Karpas-422 (cell line): ENCODE data around the gene ZFR2. TPM values are rescaled to one million over a fixed set of nuclear protein-coding genes. Genes with fewer than 3 reads are reported as not detected.
A peak's percentile ranks its signal among the peaks of the same experiment; 100 is the strongest.

Source experiments
- DNase-seq: peaks from one replicate; pipeline ENCODE4 v3.0.0-alpha.2; 2015
- H2AFZ ChIP-seq: fragments of 200-600 bp; sonication (generic); 2 replicates; pipeline ENCODE4 v1.6.1; 2014; ENCODE audit warnings: antibody characterized with exemption, low read length, mixed read lengths
- H3K27ac ChIP-seq: fragments of 200-600 bp; sonication (generic); 2 replicates; pipeline ENCODE4 v1.5.1; 2014; ENCODE audit warnings: mild to moderate bottlenecking, low read length, moderate library complexity
- H3K27me3 ChIP-seq: fragments of 200-600 bp; sonication (generic); 2 replicates; pipeline ENCODE4 v1.6.1; 2014; ENCODE audit warnings: low read length, mixed read lengths
- H3K36me3 ChIP-seq: fragments of 200-600 bp; sonication (generic); 2 replicates; pipeline ENCODE4 v1.6.1; 2014; ENCODE audit warnings: low read length, mixed read lengths; ENCODE audit not compliant: insufficient read depth
- H3K4me1 ChIP-seq: fragments of 200-600 bp; sonication (generic); 2 replicates; pipeline ENCODE4 v1.6.1; 2014; ENCODE audit warnings: mild to moderate bottlenecking, low read length, mixed read lengths
- H3K4me2 ChIP-seq: fragments of 200-600 bp; sonication (generic); 2 replicates; pipeline ENCODE4 v1.6.1; 2014; ENCODE audit warnings: low read length, low read depth, mild to moderate bottlenecking; ENCODE audit not compliant: poor library complexity, severe bottlenecking
- H3K4me3 ChIP-seq: fragments of 200-600 bp; sonication (generic); 2 replicates; pipeline ENCODE4 v1.5.1; 2014; ENCODE audit warnings: mild to moderate bottlenecking, antibody characterized with exemption, low read length, mixed read lengths
- H3K79me2 ChIP-seq: fragments of 200-600 bp; sonication (generic); 2 replicates; pipeline ENCODE4 v1.6.1; 2014; ENCODE audit warnings: mild to moderate bottlenecking, low read length, mixed read lengths
- H3K9ac ChIP-seq: fragments of 200-600 bp; sonication (generic); 2 replicates; pipeline ENCODE4 v1.6.0; 2014; ENCODE audit warnings: low read length
- H3K9me2 ChIP-seq: fragments of 200-600 bp; sonication (generic), shearing (Covaris generic); replicated peaks from 2 replicates; pipeline ENCODE4 v1.6.0; 2014; ENCODE audit warnings: mild to moderate bottlenecking, low read length, moderate library complexity; ENCODE audit not compliant: insufficient read depth
- H3K9me3 ChIP-seq: fragments of 300-700, 200-600 bp; sonication (generic); 2 replicates; pipeline ENCODE4 v1.6.1; 2014; ENCODE audit warnings: low read length, mixed read lengths
- H4K20me1 ChIP-seq: fragments of 200-600 bp; sonication (generic); 2 replicates; pipeline ENCODE4 v1.6.1; 2014; ENCODE audit warnings: mild to moderate bottlenecking, antibody characterized with exemption, low read length, low read depth; ENCODE audit not compliant: insufficient read depth
- total RNA-seq: library from RNA; depleted of rRNA; stranded (reverse); fragments of >200 nt; shearing (Covaris generic); gene quantifications from 2 replicates; pipeline ENCODE4 v1.2.3, GENCODE V29; 2014; ENCODE audit warnings: low replicate concordance; rRNA removed

Gene ZFR2
- not detected in 2 replicates for total RNA-seq

DNA sequence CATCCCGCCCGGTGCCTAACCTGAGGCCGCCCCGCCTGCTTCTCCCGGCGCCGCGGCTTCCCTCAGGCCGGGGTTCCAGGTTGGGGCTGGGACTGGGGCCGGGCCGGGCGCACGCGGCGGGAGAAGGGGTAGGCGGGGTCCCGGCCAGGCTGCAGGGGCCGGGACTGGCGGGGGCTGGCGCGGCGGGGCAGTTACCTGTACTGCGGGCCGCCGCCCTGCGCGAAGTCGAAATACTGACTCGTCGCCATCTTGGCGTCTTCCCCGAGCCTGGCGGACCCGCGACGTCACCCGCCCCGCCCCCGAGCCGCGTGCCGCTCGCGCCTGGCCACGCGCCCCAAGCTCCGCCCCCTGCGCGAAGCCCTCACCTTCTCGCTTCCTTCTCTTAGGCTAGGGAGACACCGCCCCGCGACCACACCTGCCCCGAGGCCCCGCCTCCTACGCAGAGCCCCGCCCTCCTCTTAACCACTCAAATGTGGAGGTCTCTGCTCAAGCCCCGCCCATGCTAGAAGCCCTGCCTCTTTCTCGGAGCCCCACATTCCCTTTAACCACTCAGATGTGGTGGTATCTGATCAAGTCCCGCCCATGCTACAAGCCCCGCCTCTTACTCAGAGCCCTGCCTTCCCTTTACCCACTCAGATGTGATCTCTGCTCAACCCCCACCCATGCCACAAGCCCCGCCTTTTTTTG, at the start of gene ZFR2:
ZFR2 (minus strand) TSS at position 269 of the 687 bp plus-strand sequence; CDS start at position 248, 21 bp downstream.
- H3K79me2 ChIP-seq: no peaks in the 10 kb centered on the region
- H2AFZ ChIP-seq: no peak within 1 kb of the TSS
- H4K20me1 ChIP-seq: no peaks in the 10 kb centered on the region
- no peak within 1 kb of the TSS for H3K27ac ChIP-seq
- no peak within 1 kb of the TSS for H3K4me3 ChIP-seq
- H3K9ac ChIP-seq: no peak within 1 kb of the TSS
- no peaks in the 10 kb centered on the region for H3K4me1 ChIP-seq
- H3K27me3 ChIP-seq: no peaks in the 10 kb centered on the region
- no peak within 1 kb of the TSS for H3K4me2 ChIP-seq
- DNase-seq: peak; percentile 48
- H3K36me3 ChIP-seq: no peaks in the 10 kb centered on the region
- no peaks in the 10 kb centered on the region for H3K9me2 ChIP-seq
- no peaks in the 10 kb centered on the region for H3K9me3 ChIP-seq

DNA sequence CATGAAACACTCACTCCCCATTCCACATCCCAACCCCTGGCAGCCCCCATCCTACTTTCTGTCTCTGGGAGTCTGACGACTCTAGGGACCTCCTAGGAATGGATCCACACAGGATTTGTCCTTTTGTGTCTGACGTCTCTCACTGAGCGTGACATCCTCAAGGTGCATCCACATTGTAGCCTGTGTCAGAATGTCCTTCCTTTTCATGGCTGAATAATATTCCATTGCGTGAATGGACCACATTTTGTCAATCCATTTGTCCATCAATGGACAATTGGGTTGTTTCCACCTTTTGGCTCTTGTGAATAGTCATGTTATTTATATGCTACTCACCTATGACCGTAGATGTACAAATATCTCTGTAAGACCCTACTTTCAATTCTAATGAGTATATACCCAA, 47.2 kb upstream of the ZFR2 start:
- Histone ChIP-seq H2AFZ (no peak overlapping the region), H3K9me3 (no peaks in the 10 kb centered on the region), H3K9ac (no peak overlapping the region), H4K20me1 (no peaks in the 10 kb centered on the region), H3K4me1 (no peaks in the 10 kb centered on the region), H3K36me3 (no peaks in the 10 kb centered on the region), H3K27ac (no peak overlapping the region), H3K4me3 (no peak overlapping the region), H3K9me2 (no peaks in the 10 kb centered on the region), H3K79me2 (no peaks in the 10 kb centered on the region), H3K4me2 (no peak overlapping the region), H3K27me3 (no peaks in the 10 kb centered on the region)
- DNase-seq: no peak

DNA sequence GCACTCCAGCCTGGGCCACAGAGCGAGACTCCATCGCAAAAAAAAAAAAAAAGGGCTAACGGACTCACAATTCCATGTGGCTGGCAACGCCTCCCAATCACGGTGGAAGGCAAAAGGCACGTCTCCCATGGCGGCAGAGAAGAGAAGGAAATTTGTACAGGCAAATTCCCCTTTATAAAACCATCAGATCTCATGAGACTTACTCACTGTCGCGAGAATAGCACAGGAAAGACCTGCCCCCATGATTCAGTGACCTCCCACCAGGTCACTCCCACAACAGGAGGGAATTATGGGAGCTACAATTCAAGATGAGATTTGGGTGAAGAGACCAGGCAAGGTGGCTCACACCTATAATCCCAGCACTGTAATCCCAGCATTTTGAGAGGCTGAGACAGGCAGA, 45.4 kb upstream of the ZFR2 start:
- DNase-seq: peak; percentile 42
- no peak overlapping the region for H3K4me2 ChIP-seq

DNA sequence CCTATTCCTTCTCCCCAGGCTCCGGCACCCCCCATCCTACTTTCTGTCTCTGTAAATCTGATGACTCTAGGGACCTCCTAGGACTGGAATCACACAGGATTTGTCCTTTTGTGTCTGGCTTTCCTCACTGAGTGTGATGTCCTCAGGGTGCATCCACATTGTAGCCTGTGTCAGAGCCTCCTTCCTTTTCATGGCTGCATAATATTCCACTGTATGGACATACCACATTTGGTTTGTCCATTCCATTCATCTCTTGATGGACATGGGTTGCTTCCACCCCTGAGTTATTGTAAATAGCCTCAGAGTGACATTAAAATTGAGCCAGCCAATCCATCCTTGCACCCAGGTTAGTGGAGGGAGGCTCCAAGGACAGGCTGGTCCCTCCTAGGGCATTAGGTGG, 41.3 kb upstream of the ZFR2 start:
- no peaks in the 10 kb centered on the region for H3K79me2 ChIP-seq
- H3K4me2 ChIP-seq: no peak overlapping the region
- no peak overlapping the region for H3K27ac ChIP-seq
- peaks cover 7% of the 10 kb centered on the region; the same call in 1 of the 2 replicates for H3K9me3 ChIP-seq
- no peaks in the 10 kb centered on the region for H3K36me3 ChIP-seq
- H3K27me3 ChIP-seq: no peaks in the 10 kb centered on the region
- H2AFZ ChIP-seq: no peak overlapping the region
- H3K9me2 ChIP-seq: no peaks in the 10 kb centered on the region
- no peak for DNase-seq
- no peaks in the 10 kb centered on the region for H4K20me1 ChIP-seq
- no peak overlapping the region for H3K9ac ChIP-seq
- no peaks in the 10 kb centered on the region for H3K4me1 ChIP-seq
- H3K4me3 ChIP-seq: no peak overlapping the region

More for the DNA sequence above, 45.4 kb upstream of the ZFR2 start:
- H3K4me1 ChIP-seq: no peaks in the 10 kb centered on the region
- H3K36me3 ChIP-seq: no peaks in the 10 kb centered on the region
- no peak overlapping the region for H3K4me3 ChIP-seq
- no peaks in the 10 kb centered on the region for H3K9me2 ChIP-seq
- H3K27me3 ChIP-seq: no peaks in the 10 kb centered on the region
- H4K20me1 ChIP-seq: no peaks in the 10 kb centered on the region
- H3K79me2 ChIP-seq: no peaks in the 10 kb centered on the region
- H2AFZ ChIP-seq: no peak overlapping the region
- no peak overlapping the region for H3K9ac ChIP-seq
- no peak overlapping the region for H3K27ac ChIP-seq
- peaks cover 7% of the 10 kb centered on the region; the same call in 1 of the 2 replicates for H3K9me3 ChIP-seq

DNA sequence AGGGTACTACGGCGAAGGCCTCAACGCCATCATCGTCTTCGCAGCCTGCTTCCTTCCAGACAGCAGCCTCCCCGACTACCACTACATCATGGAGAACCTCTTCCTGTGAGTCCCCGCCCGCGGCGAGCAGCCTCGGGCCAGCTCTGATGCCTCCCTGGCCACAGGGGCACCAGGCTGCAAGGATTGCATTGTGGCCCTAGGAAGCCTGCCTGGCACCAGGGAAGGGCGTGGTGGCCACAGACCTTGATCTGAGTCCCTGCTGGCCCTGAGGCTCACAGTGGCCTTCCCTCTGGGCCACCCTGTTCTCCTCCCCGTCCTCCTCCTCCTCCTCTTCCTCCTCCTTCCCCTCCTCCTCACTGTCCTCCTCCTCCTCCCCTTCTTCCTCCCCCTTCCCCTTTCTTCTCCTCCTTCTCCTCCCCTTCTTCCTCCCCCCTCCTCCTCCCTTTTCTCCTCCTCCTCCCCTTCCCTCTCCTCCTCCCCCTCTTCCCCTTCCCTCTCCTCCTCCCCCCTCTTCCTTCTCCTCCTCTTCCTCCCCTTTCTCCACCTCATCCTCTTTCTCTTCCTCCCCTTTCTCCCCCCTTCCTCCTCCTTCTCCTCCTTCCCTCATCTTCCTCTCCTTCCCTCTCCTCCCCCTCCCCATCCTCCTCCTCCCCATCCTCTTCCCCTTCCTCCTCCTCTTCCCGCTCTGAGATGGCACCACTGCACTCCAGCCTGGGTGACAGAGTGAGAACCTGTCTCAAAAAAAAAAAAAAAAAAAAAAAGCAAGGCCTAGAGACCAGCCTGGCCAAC, 39.6 kb upstream of the ZFR2 start:
- Histone ChIP-seq H3K4me2 (no peak overlapping the region), H3K9me2 (no peaks in the 10 kb centered on the region), H2AFZ (no peak overlapping the region), H4K20me1 (no peaks in the 10 kb centered on the region), H3K27me3 (no peaks in the 10 kb centered on the region), H3K4me3 (no peak overlapping the region), H3K4me1 (no peaks in the 10 kb centered on the region), H3K9ac (no peak overlapping the region), H3K79me2 (no peaks in the 10 kb centered on the region), H3K9me3 (peaks cover 7% of the 10 kb centered on the region; the same call in 1 of the 2 replicates), H3K36me3 (no peaks in the 10 kb centered on the region), H3K27ac (no peak overlapping the region)
- DNase-seq: no peak

DNA sequence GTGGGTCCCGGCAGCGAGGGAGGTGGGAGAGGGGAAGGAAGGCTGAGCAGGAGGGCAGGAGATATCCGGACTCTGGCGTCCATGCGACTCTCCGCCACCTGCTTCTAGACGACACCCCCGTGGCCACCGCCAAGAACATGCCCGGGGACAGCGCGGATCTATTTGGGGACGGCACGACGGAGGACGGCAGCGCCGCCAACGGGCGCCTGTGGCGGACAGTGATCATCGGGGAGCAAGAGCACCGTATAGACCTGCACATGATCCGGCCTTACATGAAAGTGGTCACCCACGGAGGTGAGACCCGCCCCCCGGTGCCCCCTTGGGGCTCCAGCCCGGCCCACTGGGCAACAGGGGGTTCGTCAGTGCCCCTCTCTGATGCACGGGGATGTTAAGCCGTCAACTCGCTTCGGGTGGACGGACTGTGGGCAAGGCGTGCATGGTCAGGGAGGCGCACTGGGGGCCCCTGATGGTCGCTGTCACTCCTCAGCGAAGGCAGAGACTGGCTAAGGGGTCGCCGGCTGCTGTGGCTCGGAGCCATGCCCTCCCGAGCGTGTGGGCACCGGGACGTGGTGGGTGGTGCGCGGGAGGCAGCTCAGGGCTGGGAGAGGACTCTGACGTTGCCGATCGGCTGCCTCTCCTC, 38.9 kb upstream of the ZFR2 start:
- Histone ChIP-seq H3K36me3 (no peaks in the 10 kb centered on the region), H2AFZ (no peak overlapping the region), H3K4me1 (no peaks in the 10 kb centered on the region), H3K27ac (no peak overlapping the region), H4K20me1 (no peaks in the 10 kb centered on the region), H3K9ac (no peak overlapping the region), H3K9me2 (no peaks in the 10 kb centered on the region), H3K4me3 (no peak overlapping the region), H3K4me2 (no peak overlapping the region), H3K9me3 (peaks cover 7% of the 10 kb centered on the region; the same call in 1 of the 2 replicates), H3K79me2 (no peaks in the 10 kb centered on the region), H3K27me3 (no peaks in the 10 kb centered on the region)
- no peak for DNase-seq

DNA sequence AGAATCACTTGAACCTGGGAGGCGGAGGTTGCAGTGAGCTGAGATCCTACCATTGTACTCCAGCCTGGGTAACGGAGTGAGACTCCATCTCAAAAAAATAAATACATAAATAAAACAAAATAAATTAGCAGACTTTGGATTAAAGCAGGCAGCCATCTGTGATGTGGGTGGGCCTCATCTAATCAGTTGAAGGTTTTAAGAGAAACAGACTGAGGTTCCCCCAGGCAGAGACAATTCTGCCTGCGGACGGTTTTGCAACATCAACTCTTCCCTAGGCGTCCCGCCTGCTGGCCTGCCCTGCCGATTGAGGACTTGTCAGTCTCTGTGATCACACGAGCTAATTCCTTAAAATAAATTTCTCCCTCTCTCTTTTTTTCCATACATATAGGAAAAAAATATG, 35.4 kb upstream of the ZFR2 start:
- Histone ChIP-seq H4K20me1 (no peaks in the 10 kb centered on the region), H3K27ac (no peak overlapping the region), H3K4me2 (no peak overlapping the region), H3K4me1 (no peaks in the 10 kb centered on the region), H3K9ac (no peak overlapping the region), H3K27me3 (no peaks in the 10 kb centered on the region), H3K4me3 (no peak overlapping the region), H3K79me2 (no peaks in the 10 kb centered on the region), H2AFZ (no peak overlapping the region), H3K9me3 (no peaks in the 10 kb centered on the region), H3K9me2 (no peaks in the 10 kb centered on the region), H3K36me3 (no peaks in the 10 kb centered on the region)
- DNase-seq: no peak
